SK-N-MC (cell line): ENCODE measurements around the gene B4GALT2.

ENCODE experiments used
- DNase-seq: peaks from one replicate; pipeline ENCODE4 v3.0.0-alpha.2; 2011; ENCODE audit warnings: low read depth, low spot score
- H3K27ac ChIP-seq: fragments of 200-600 bp; sonication (generic); 2 replicates; pipeline ENCODE4 v1.5.1; 2016; ENCODE audit warnings: mixed run types
- H3K36me3 ChIP-seq: fragments of 200-600 bp; sonication (generic); 2 replicates; pipeline ENCODE4 v1.6.1; 2017; ENCODE audit warnings: antibody characterized with exemption, low read length, mixed read lengths; ENCODE audit not compliant: insufficient read depth
- H3K4me3 ChIP-seq: fragments of 200-600 bp; sonication (generic); 2 replicates; pipeline ENCODE4 v1.5.1; 2016
- H3K9ac ChIP-seq: fragments of 200-600 bp; sonication (generic); 2 replicates; pipeline ENCODE4 v1.8.0; 2017; ENCODE audit warnings: mixed run types, mixed read lengths; ENCODE audit not compliant: insufficient read length
- H3K9me3 ChIP-seq: fragments of 200-600 bp; sonication (generic); 2 replicates; pipeline ENCODE4 v1.6.1; 2017; ENCODE audit warnings: low read depth, mild to moderate bottlenecking, antibody characterized with exemption, low read length, moderate library complexity, mixed read lengths
- EZH2 ChIP-seq: fragments of 200-600 bp; sonication (generic); IDR thresholded peaks from one replicate; pipeline ENCODE4 v1.6.1; 2017; ENCODE audit warnings: antibody characterized with exemption
- FOXP2 ChIP-seq: optimal IDR thresholded peaks from 2 replicates; pipeline ENCODE3; 2011; ENCODE audit warnings: mild to moderate bottlenecking, moderate library complexity; ENCODE audit not compliant: insufficient read depth; ENCODE audit errors: extremely low read length, control extremely low read depth
- POLR2AphosphoS5 ChIP-seq: IDR thresholded peaks from 2 replicates; pipeline ENCODE4 v1.6.1; 2012; ENCODE audit warnings: mild to moderate bottlenecking, low read depth, low read length, borderline replicate concordance

B4GALT2 gene

DNA sequence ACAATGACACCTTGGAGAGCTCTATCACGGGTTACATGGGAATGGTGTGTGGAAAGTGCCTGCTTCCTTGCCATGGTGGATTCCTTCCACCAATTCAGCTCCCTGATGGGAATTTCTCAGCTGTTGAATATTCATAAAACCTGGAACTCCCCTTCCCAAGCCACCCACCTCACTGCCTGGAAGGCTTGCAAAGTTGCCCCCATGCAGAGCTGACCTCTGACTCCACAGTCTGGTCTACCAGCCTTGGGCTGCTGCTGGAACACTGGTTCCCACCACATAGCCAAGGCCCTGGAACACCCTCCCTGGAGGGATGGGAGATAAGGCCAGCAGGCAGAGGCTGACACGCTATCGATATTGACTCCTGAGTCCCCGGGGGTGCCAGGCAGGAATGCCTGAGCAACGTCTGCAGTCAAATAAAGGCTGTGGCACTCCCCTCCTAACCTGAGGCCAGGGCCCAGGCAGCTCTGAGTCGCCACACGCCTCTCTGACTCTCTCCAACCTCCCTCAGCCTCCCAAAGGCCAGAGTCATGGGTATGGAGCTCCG, 21.2 kb downstream of the B4GALT2 start:
- TF ChIP-seq EZH2 (no peak), FOXP2 (no peak), POLR2AphosphoS5 (no peak)
- Histone ChIP-seq H3K9ac (no peak overlapping the region), H3K9me3 (no peaks in the 10 kb centered on the region), H3K36me3 (peaks cover 32% of the 10 kb centered on the region; the same call in 1 of the 2 replicates), H3K4me3 (no peak overlapping the region), H3K27ac (no peak overlapping the region)
- no peak for DNase-seq

DNA sequence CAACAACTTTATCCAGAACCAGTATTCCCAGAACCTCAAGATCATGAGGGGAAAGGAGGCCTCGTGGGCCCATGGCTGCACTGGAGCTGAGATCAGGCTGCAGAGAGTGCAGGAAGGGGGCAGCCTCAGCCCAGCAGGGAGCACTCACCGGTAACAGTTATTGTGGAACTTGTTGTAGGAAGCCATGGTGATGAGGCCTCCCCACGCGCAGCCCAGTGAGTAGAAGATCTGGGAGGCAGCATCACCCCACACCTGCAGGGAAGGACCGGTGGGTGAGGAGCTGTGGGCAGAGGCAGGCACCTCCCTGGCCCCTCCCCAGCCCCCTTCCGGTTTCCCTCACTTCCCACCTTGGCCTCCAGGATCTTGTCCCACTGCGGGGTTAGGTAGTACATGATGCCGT, 23.2 kb downstream of the B4GALT2 start:
- Histone ChIP-seq H3K9ac (no peak overlapping the region), H3K4me3 (no peak overlapping the region), H3K27ac (no peak overlapping the region), H3K9me3 (no peaks in the 10 kb centered on the region), H3K36me3 (peaks cover 40% of the 10 kb centered on the region; the same call in 1 of the 2 replicates)
- no peak for DNase-seq
- no peak for TF ChIP-seq FOXP2
- TF ChIP-seq POLR2AphosphoS5 = no peak
- TF ChIP-seq EZH2 = no peak

DNA sequence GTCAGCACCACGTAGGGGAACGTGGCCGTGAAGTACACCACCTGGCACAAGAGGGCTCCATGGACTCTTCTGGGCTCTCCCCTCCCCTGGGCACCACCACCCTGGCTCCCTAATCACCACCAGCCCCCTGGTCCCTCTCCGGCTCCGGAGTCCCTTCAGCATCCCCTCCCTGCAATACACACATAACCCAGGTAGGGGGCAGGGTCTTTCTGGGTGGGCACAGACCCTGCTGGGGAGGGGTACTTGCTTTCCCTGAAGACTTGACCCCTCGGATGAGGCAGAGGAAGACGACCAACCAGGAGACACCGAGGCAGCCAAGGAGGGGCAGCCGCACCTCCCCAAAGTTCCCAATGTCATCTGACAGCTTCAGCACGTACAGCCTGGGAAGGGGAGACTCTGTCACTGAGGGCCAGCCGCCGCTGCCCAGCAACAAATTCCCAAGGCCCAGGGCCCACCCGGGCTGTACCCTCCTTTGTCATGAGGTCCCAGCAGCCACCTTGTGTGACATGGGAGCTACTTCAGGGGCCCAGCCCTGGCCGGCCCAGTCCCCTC, 23.7 kb downstream of the B4GALT2 start:
- no peak overlapping the region for H3K27ac ChIP-seq
- H3K36me3 ChIP-seq = peaks cover 40% of the 10 kb centered on the region; the same call in 1 of the 2 replicates
- H3K9ac ChIP-seq = no peak overlapping the region
- TF ChIP-seq EZH2 = no peak
- no peak for TF ChIP-seq FOXP2
- TF ChIP-seq POLR2AphosphoS5 = no peak
- DNase-seq = no peak
- H3K4me3 ChIP-seq = no peak overlapping the region
- H3K9me3 ChIP-seq = no peaks in the 10 kb centered on the region

DNA sequence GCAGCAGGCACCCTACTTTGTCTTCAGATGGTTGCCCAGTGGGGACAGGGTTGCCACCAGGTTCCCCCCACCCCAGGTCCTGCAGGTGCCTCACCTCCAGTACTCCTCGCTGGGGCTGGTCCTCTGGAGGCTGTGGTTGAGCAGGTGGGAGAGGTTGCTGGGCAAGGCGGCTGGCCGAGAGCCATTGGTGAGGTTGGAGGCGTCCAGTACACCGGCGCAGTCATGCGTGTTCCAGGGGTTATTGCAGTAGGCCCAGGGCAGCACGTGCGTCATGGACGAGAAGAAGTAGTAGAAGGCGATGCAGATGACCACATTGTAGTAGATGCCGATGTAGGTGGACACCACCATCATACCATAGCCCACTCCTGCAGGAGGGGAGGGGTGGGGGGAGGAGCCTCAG, 29.2 kb downstream of the B4GALT2 start:
- H3K4me3 ChIP-seq = no peak overlapping the region
- TF ChIP-seq FOXP2 (no peak), POLR2AphosphoS5 (no peak), EZH2 (no peak)
- DNase-seq = no peak
- H3K9me3 ChIP-seq = no peaks in the 10 kb centered on the region
- H3K9ac ChIP-seq = no peak overlapping the region
- H3K27ac ChIP-seq = no peak overlapping the region
- peaks cover 32% of the 10 kb centered on the region; the same call in 1 of the 2 replicates for H3K36me3 ChIP-seq

DNA sequence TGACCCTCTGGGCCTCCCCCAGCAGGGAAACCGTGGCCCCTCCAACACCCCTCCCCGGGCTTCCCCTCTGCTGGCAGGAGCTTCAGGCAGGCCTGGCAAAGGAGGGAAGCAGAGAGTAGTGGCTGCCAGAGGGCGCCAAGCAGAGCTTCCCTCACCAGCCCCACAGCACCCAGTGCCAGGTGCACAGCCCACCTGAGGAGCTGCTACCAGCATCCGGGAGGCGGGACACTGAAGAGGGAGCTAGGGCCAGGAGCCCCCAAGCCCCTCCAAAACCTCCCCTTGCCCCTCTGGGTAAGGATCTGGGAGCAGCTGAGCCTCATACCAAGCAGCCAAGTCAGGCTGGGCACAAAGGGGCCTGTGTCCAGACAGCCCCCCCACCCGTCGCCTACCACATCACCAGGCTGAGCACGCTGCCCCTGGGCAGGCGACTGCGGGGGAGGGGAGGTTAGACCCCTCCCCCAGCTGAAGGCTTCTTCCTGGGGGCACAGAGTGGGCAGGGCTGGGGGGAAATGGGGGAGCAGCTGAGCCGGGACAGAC, 32.0 kb downstream of the B4GALT2 start:
- H3K9ac ChIP-seq = no peak overlapping the region
- DNase-seq = no peak
- TF ChIP-seq EZH2 = no peak
- no peak overlapping the region for H3K4me3 ChIP-seq
- no peak overlapping the region for H3K27ac ChIP-seq
- H3K9me3 ChIP-seq = no peaks in the 10 kb centered on the region
- H3K36me3 ChIP-seq = peaks cover 19% of the 10 kb centered on the region; the same call in 1 of the 2 replicates

DNA sequence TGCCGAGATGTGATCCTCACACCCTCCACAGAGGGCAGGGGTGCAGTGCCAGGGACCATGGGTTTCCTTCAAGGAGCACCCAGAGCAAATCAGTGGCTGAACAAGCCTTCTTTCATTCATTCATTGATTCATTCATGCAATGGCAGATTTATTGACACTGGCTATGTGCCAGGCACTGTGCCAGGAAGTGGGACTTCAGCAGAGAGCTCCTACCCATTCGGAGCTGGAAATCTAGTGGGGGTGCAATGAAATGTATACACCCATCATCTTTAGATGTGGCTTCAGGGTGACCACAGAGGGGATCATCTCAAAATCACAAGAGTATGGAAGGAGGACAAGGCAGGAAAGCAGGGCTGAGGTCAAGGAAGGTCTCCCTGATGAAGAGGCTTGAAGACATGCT, 33.4 kb downstream of the B4GALT2 start:
- Histone ChIP-seq H3K36me3 (peaks cover 15% of the 10 kb centered on the region; the same call in 1 of the 2 replicates), H3K9me3 (no peaks in the 10 kb centered on the region), H3K9ac (no peak overlapping the region), H3K27ac (no peak overlapping the region), H3K4me3 (no peak overlapping the region)
- TF ChIP-seq FOXP2 (no peak), EZH2 (no peak), POLR2AphosphoS5 (no peak)
- no peak for DNase-seq

DNA sequence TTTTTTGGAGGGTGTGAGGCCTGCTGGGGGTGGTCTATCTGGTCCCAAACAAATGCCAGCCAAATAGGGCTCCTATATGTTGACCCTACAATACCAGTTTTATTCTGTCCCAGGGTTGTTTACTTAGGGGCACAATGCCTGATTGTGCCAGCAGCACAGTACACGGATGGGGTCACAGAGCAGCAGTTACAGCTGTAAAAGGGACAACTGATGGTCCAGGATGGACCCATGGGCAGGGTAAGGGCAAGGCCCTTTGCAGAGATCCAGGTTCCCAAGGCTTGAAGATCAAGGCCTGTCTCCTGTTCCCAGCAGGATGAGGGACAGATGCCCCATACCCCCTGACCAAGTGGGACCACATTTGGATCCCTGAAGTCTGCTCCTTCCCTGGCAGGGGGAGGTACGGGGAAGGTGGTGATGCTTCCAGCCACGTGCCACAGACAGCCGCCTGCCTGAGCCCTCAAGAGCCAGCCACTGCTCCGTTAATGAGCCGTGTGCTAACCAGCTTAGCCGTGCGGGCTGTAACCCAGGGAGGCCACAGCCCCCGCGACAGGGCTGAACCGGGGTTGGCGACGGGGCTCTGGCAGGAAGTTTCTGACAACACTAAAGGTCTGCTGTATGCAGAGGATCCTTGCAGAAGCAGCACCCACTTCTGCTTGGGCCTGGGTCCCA, 34.1 kb downstream of the B4GALT2 start:
- no peaks in the 10 kb centered on the region for H3K9me3 ChIP-seq
- peaks cover 21% of the 10 kb centered on the region; the same call in 1 of the 2 replicates for H3K36me3 ChIP-seq
- DNase-seq = no peak
- no peak for TF ChIP-seq FOXP2
- TF ChIP-seq POLR2AphosphoS5 = no peak
- no peak for TF ChIP-seq EZH2
- H3K4me3 ChIP-seq = no peak overlapping the region
- H3K9ac ChIP-seq = no peak overlapping the region
- H3K27ac ChIP-seq = no peak overlapping the region

DNA sequence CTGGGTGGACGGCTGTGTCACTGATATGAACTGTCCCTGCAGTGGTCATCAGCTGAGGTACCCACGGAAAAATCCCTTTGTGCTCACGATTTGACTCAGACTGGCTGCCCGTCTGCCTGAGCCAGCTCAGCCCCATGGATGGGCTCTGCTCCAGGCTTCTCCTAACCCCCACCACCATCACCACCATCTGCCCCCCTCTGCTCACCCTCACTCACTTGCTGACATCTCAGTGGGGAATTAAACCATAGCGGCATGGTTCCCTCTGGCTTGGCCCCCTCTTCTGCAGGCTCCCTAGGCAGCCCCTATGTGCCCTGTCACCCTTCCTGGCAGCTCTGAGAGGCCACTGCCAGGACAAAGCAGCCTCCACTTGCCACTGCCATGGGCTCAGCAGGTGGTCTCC, 34.9 kb downstream of the B4GALT2 start:
- no peak for DNase-seq
- H3K9ac ChIP-seq = no peak overlapping the region
- TF ChIP-seq FOXP2 = no peak
- TF ChIP-seq EZH2 = no peak
- no peak for TF ChIP-seq POLR2AphosphoS5
- H3K4me3 ChIP-seq = no peak overlapping the region
- no peaks in the 10 kb centered on the region for H3K9me3 ChIP-seq
- no peak overlapping the region for H3K27ac ChIP-seq
- H3K36me3 ChIP-seq = peaks cover 18% of the 10 kb centered on the region; the same call in 1 of the 2 replicates
